Measurements from ENCODE around the gene WSCD1.

DNA sequence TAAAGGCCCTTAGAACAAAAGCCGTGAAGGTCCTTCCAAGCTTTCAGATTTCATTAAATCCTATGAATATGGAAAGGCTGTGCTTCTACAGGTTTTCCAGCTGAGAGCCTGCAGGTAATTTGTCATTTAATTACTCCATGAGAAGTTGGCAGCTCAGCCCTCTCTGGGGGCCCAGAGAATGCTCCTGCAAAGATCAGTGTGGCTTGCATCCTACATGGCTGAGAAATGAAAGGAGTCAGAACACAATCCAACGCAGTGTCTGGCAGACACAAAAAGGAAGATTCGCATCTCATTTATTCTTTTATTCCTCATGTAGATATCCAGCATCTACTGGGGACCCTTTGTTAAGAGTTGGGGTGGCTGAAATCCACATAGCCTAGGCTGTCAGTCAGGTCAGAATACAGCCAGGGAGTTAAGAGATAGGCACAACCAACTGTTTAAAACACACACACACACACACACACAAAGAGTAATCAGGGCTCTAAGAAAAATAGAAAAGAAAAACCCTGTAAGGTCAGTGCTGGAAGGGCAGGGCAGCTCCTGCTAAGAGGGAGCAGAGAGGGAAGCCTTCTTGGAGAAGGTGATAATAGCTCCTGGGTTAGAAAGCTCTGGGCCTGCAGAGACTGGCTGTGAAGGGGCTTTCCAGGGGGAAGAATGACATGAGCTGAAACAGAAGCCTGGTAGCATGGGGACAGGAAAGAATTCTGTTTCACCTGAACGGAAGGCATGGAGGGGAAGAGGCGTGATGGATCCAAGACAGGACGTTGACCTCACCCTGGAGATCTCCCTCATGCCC lies 46.9 kb upstream of the WSCD1 start:
- TF ChIP-seq, protein P1, sequence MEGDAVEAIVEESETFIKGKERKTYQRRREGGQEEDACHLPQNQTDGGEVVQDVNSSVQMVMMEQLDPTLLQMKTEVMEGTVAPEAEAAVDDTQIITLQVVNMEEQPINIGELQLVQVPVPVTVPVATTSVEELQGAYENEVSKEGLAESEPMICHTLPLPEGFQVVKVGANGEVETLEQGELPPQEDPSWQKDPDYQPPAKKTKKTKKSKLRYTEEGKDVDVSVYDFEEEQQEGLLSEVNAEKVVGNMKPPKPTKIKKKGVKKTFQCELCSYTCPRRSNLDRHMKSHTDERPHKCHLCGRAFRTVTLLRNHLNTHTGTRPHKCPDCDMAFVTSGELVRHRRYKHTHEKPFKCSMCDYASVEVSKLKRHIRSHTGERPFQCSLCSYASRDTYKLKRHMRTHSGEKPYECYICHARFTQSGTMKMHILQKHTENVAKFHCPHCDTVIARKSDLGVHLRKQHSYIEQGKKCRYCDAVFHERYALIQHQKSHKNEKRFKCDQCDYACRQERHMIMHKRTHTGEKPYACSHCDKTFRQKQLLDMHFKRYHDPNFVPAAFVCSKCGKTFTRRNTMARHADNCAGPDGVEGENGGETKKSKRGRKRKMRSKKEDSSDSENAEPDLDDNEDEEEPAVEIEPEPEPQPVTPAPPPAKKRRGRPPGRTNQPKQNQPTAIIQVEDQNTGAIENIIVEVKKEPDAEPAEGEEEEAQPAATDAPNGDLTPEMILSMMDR (conservative IDR thresholded peaks at IDR 0.05; ENCODE audit: low read length): no peak
- no peak for TF ChIP-seq EZH2phosphoT487 (IDR thresholded peaks at IDR 0.05; ENCODE audit: borderline replicate concordance, low read depth, low read length)

Measured in OCI-LY7 (cell line).